H9 (cell line): ENCODE measurements around the gene ATP4A. TPM values are rescaled to one million over a fixed set of nuclear protein-coding genes. Genes with fewer than 3 reads are reported as not detected.

Experiments
- DNase-seq: peaks from one replicate; pipeline ENCODE4 v3.0.0-alpha.2; 2017
- H2AFZ ChIP-seq: one replicate; pipeline ENCODE4 v1.6.1; 2013; ENCODE audit warnings: mild to moderate bottlenecking, low read length, control low read depth, moderate library complexity
- H2AK5ac ChIP-seq: 2 replicates; pipeline ENCODE4 v1.6.1; 2013; ENCODE audit warnings: low read length, control low read depth, mixed read lengths; ENCODE audit not compliant: insufficient read length
- H2BK120ac ChIP-seq: one replicate; pipeline ENCODE4 v1.6.1; 2013; ENCODE audit warnings: low read depth, mild to moderate bottlenecking, low read length, control low read depth, inconsistent platforms; ENCODE audit not compliant: poor library complexity, severe bottlenecking
- H2BK12ac ChIP-seq: 2 replicates; pipeline ENCODE4 v1.6.1; 2013; ENCODE audit warnings: low read length, control low read depth, mixed read lengths, low read depth; ENCODE audit not compliant: insufficient read length
- H2BK15ac ChIP-seq: 2 replicates; pipeline ENCODE4 v1.6.1; 2013; ENCODE audit warnings: low read depth, low read length, control low read depth
- H2BK20ac ChIP-seq: one replicate; pipeline ENCODE4 v1.6.1; 2013; ENCODE audit warnings: low read depth, mild to moderate bottlenecking, low read length, control low read depth, inconsistent platforms; ENCODE audit not compliant: poor library complexity, severe bottlenecking
- H2BK5ac ChIP-seq: 2 replicates; pipeline ENCODE4 v1.6.1; 2013; ENCODE audit warnings: low read length, control low read depth, mixed read lengths; ENCODE audit not compliant: insufficient read length
- H3K14ac ChIP-seq: 2 replicates; pipeline ENCODE4 v1.6.1; 2013; ENCODE audit warnings: low read length, control low read depth; ENCODE audit not compliant: insufficient read depth
- H3K18ac ChIP-seq: 2 replicates; pipeline ENCODE4 v1.6.1; 2013; ENCODE audit warnings: low read depth, mild to moderate bottlenecking, mixed read lengths, low read length, control low read depth; ENCODE audit not compliant: insufficient read length
- H3K23ac ChIP-seq: 2 replicates; pipeline ENCODE4 v1.6.1; 2013; ENCODE audit warnings: low read length, control low read depth, mixed read lengths, low read depth; ENCODE audit not compliant: insufficient read length
- H3K23me2 ChIP-seq: 2 replicates; pipeline ENCODE4 v1.6.1; 2013; ENCODE audit warnings: low read depth, mild to moderate bottlenecking, mixed read lengths, low read length, control low read depth; ENCODE audit not compliant: insufficient read length, poor library complexity, severe bottlenecking
- H3K27ac ChIP-seq: 2 replicates; pipeline ENCODE4 v1.5.1; 2013; ENCODE audit warnings: low read length, control low read depth, mixed read lengths, low read depth; ENCODE audit not compliant: insufficient read length
- H3K27me3 ChIP-seq: 2 replicates; pipeline ENCODE4 v1.6.1; 2013; ENCODE audit warnings: low read length, control low read depth, inconsistent platforms; ENCODE audit not compliant: insufficient read depth
- H3K4ac ChIP-seq: 2 replicates; pipeline ENCODE4 v1.6.1; 2013; ENCODE audit warnings: low read depth, mild to moderate bottlenecking, control low read depth, inconsistent platforms, low read length, moderate library complexity
- H3K4me1 ChIP-seq: 2 replicates; pipeline ENCODE4 v1.6.1; 2013; ENCODE audit warnings: low read length, control low read depth, inconsistent platforms; ENCODE audit not compliant: insufficient read depth
- H3K4me2 ChIP-seq: 2 replicates; pipeline ENCODE4 v1.6.1; 2013; ENCODE audit warnings: low read length, control low read depth, mixed read lengths; ENCODE audit not compliant: insufficient read length, insufficient read depth
- H3K56ac ChIP-seq: 2 replicates; pipeline ENCODE4 v1.6.1; 2013; ENCODE audit warnings: low read depth, mild to moderate bottlenecking, mixed read lengths, low read length, control low read depth; ENCODE audit not compliant: insufficient read length
- H3K79me1 ChIP-seq: 2 replicates; pipeline ENCODE4 v1.6.1; 2013; ENCODE audit warnings: low read depth, mild to moderate bottlenecking, moderate library complexity, low read length, control low read depth, inconsistent platforms; ENCODE audit not compliant: insufficient read depth, poor library complexity, severe bottlenecking
- H3K79me2 ChIP-seq: 2 replicates; pipeline ENCODE4 v1.6.1; 2013; ENCODE audit warnings: low read length, control low read depth, inconsistent platforms; ENCODE audit not compliant: insufficient read depth
- H3K9ac ChIP-seq: 2 replicates; pipeline ENCODE4 v1.6.1; 2013; ENCODE audit warnings: low read length, control low read depth, mixed read lengths; ENCODE audit not compliant: insufficient read length; ENCODE audit errors: extremely low read depth
- H3K9me3 ChIP-seq: one replicate; pipeline ENCODE4 v1.6.1; 2013; ENCODE audit warnings: low read depth, low read length, inconsistent platforms; ENCODE audit not compliant: control insufficient read depth
- H3T11ph ChIP-seq: one replicate; pipeline ENCODE4 v1.6.1; 2013; ENCODE audit warnings: mild to moderate bottlenecking, low read length, control low read depth, inconsistent platforms
- H4K20me1 ChIP-seq: one replicate; pipeline ENCODE4 v1.6.1; 2013; ENCODE audit not compliant: control insufficient read depth, insufficient read length, insufficient read depth
- H4K5ac ChIP-seq: 2 replicates; pipeline ENCODE4 v1.6.1; 2013; ENCODE audit warnings: low read depth, mild to moderate bottlenecking, mixed read lengths, low read length, control low read depth; ENCODE audit not compliant: insufficient read length
- H4K8ac ChIP-seq: replicated peaks from 2 replicates; pipeline ENCODE4 v1.6.1; 2013; ENCODE audit warnings: low read length, control low read depth, mixed read lengths, low read depth; ENCODE audit not compliant: insufficient read length
- H4K91ac ChIP-seq: 2 replicates; pipeline ENCODE4 v1.6.1; 2013; ENCODE audit warnings: low read depth, mild to moderate bottlenecking, moderate library complexity, mixed read lengths, low read length, control low read depth; ENCODE audit not compliant: insufficient read length
- H3K27ac Mint-ChIP-seq, 3 experiments: 2 replicates in 2 of 3; 3 replicates in 1 of 3; pipeline ENCODE4 v1.8.0; 2020 to 2021; ENCODE audit warnings: mixed read lengths in 3 of 3, mild to moderate bottlenecking in 1 of 3, moderate library complexity in 1 of 3
- H3K27me3 Mint-ChIP-seq: 2 replicates; pipeline ENCODE4 v1.8.0; 2021; ENCODE audit warnings: low read depth, mild to moderate bottlenecking, moderate library complexity, mixed read lengths
- H3K36me3 Mint-ChIP-seq, 3 experiments: 2 replicates in 2 of 3; 3 replicates in 1 of 3; pipeline ENCODE4 v1.8.0; 2020 to 2021; ENCODE audit warnings: low read depth in 3 of 3, mixed read lengths in 3 of 3; ENCODE audit not compliant: insufficient read depth in 1 of 3
- H3K4me1 Mint-ChIP-seq, 2 experiments: 2 replicates each; pipeline ENCODE4 v1.8.0; 2020; ENCODE audit warnings: mixed read lengths in 2 of 2
- H3K4me3 Mint-ChIP-seq, 2 experiments: 2 replicates in 1 of 2; 3 replicates in 1 of 2; pipeline ENCODE4 v1.8.0; 2020 to 2021; ENCODE audit warnings: mild to moderate bottlenecking in 2 of 2, mixed read lengths in 2 of 2, moderate library complexity in 1 of 2
- H3K9me3 Mint-ChIP-seq, 2 experiments: 2 replicates in 1 of 2; 3 replicates in 1 of 2; pipeline ENCODE4 v1.8.0; 2020; ENCODE audit warnings: mild to moderate bottlenecking in 2 of 2, mixed read lengths in 2 of 2, moderate library complexity in 1 of 2
- CTCF ChIP-seq: fragments of 200-600 bp; sonication (generic); conservative IDR thresholded peaks from 3 replicates; pipeline ENCODE4 v1.8.0; 2021; ENCODE audit warnings: antibody characterized with exemption, mild to moderate bottlenecking
- WGBS: extraction: QIAGEN DNeasy Blood & Tissue Kit; methylation state at CpG from one replicate; pipeline ENCODE4 v1.1.7; 2013; ENCODE audit warnings: missing lambda C conversion rate, low lambda C conversion rate, mixed read lengths; ENCODE audit not compliant: insufficient read length; ENCODE audit errors: extremely low coverage; 5-methylcytosine and 5-hydroxymethylcytosine counted together
- total RNA-seq: library from RNA; stranded (reverse); gene quantifications from 2 replicates; pipeline ENCODE4 v1.2.1, GENCODE V29; 2021

ATP4A gene
- total RNA-seq, 1 experiment from 2014 or later: 0.24 TPM

GRCh38 chr19:35549174-35549788, 14.2 kb downstream of the ATP4A start:
- peaks cover 20 to 26% of the 10 kb centered on the region in 2 experiments for H3K4me1 Mint-ChIP-seq
- Histone ChIP-seq H2BK5ac (no peak overlapping the region), H2BK120ac (no peak overlapping the region), H3K79me1 (no peaks in the 10 kb centered on the region), H2BK20ac (no peak overlapping the region), H3K27ac (no peak overlapping the region), H3K23ac (no peak overlapping the region), H4K8ac (no peak overlapping the region), H4K91ac (no peak overlapping the region), H3K4ac (no peak overlapping the region), H3K9me3 (no peaks in the 10 kb centered on the region), H4K20me1 (no peaks in the 10 kb centered on the region), H3K9ac (no peak overlapping the region), H2AK5ac (no peak overlapping the region), H3K18ac (no peak overlapping the region), H2AFZ (no peak overlapping the region), H3K4me1 (peaks cover 4% of the 10 kb centered on the region; the same call in 1 of the 2 replicates), H3K79me2 (peaks cover 3% of the 10 kb centered on the region; the same call in 1 of the 2 replicates), H3K14ac (no peak overlapping the region), H3K27me3 (no peaks in the 10 kb centered on the region), H2BK12ac (no peak overlapping the region), H2BK15ac (no peak overlapping the region), H3K4me2 (no peak overlapping the region), H4K5ac (no peak overlapping the region), H3K23me2 (peaks cover 13% of the 10 kb centered on the region), H3K56ac (no peak overlapping the region), H3T11ph (no peak overlapping the region)
- TF ChIP-seq CTCF: peak; percentile 85
- no peaks in the 10 kb centered on the region for H3K9me3 Mint-ChIP-seq
- peaks cover 7 to 43% (median 21%) of the 10 kb centered on the region in 3 experiments; a peak in 6 of 7 replicates for H3K36me3 Mint-ChIP-seq
- H3K27ac Mint-ChIP-seq: peak overlapping the region; percentile 50 to 81 (median 79); a peak in 3 of 7 replicates
- H3K4me3 Mint-ChIP-seq: peak overlapping the region in 1 of 2 experiments; percentile 16; a peak in 4 of 5 replicates
- H3K27me3 Mint-ChIP-seq: peaks cover 8% of the 10 kb centered on the region
- WGBS: no CpG with 5 or more reads among the region's 6 CpGs
- peak; percentile 79 for DNase-seq
